Gastroesophageal sphincter (tissue), 3 donors: ENCODE results near the gene RPEL1.

Experiments used
- CTCF ChIP-seq, 4 experiments: fragments of 200-600 bp in 2 of 4; fragments of 450-650 bp in 2 of 4; sonication (generic) in 1 of 4; IDR thresholded peaks; one replicate each; pipeline ENCODE4 v1.5.1; 2017 to 2019; ENCODE audit warnings: antibody characterized with exemption in 4 of 4, mild to moderate bottlenecking in 2 of 4, moderate library complexity in 2 of 4
- EP300 ChIP-seq: sonication (generic); formaldehyde crosslinking; IDR thresholded peaks from one replicate; pipeline ENCODE4 v1.6.1; 2017; ENCODE audit warnings: antibody characterized with exemption, mild to moderate bottlenecking

GRCh38 chr10:103215601-103216000 lies 30.1 kb upstream of the RPEL1 start:
- TF ChIP-seq CTCF (IDR thresholded peaks at IDR 0.05) = no peak
- TF ChIP-seq EP300 = no peak
